Hematopoietic multipotent progenitor cell (in vitro differentiated cells): ENCODE results near the gene KIAA1614. TPM values are rescaled to one million over a fixed set of nuclear protein-coding genes. Genes with fewer than 3 reads are reported as not detected.

ENCODE experiments used
- DNase-seq, 3 donors: peaks; one replicate each; pipeline ENCODE4 v3.0.0-alpha.2; 2011 to 2015; ENCODE audit warnings: low read depth in 2 of 3, low spot score in 2 of 3
- total RNA-seq: library from RNA; depleted of rRNA; stranded (reverse); fragments of >200 nt; gene quantifications from one replicate; pipeline ENCODE4 v1.2.3, GENCODE V29; 2012

The KIAA1614 gene
- total RNA-seq, 1 donor = 0.81 TPM

DNA sequence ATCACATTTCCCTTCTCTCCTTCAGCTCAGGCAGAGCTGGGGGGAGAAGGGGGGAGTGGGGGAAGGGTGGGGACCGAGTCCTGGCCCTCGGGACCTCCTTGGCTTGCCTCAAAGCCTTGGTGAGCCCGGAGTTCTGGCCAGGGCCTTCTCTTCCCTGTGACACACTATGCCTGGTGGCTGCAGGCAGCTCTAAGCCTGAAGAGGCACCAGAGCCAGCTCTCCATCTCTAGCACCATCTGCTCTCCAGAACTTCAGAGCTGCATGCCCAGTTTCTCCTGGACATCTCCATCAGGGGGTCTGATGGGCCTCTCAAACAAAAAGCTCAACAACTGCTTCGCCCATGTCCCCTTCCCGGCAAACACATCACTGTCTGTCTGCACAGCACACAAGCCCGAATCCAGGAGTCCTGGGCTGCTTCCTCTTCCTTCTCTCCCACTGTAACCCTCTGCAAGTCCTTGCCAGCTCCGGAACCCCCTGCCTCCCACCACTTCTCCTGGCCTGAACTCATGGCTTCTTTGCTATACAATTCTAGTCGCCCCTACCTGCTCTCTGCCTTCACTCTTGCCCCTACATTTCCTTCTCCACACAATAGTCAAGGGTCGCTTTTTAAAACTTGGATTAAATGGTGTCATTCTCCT is 26.5 kb downstream of the KIAA1614 start:
- DNase-seq = no peak

DNA sequence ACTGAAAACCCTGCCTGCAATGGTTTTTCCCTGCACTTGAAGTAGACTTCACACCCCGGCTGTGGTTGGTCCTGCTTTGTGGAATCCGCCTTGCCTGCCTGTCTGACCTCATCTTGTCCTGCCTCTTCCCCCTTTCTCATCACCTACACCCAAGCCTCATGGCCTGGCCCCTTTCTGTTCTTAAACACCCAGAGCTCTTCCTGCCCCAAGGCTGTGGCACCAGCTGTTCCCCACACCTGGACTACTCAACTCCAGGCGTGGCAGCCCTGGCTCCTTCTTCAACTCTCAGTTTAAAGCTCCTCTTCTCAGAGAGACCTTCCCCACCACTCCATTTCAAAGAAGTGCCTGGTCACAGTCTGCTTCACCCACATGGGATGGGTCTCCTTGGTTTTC is 27.0 kb downstream of the KIAA1614 start:
- DNase-seq = no peak

DNA sequence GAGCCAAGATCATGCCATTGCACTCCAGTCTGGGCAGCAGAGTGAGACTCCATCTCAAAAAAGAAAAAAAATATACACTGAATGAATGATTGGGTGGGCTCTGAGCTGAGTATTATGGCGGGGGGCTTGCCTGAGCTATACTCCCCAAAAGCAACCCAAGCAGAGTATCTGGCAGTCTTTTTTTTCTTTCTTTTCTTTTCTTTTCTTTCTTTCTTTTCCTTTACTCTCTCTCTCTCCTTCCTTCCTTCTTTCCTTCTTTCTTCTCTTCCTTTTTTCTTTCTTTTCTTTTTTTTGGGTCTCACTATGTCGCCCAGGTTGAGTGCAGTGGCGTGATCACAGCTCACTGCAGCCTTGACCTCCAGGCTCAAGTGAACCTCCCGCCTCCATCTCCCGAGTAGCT is 27.7 kb downstream of the KIAA1614 start:
- no peak for DNase-seq

DNA sequence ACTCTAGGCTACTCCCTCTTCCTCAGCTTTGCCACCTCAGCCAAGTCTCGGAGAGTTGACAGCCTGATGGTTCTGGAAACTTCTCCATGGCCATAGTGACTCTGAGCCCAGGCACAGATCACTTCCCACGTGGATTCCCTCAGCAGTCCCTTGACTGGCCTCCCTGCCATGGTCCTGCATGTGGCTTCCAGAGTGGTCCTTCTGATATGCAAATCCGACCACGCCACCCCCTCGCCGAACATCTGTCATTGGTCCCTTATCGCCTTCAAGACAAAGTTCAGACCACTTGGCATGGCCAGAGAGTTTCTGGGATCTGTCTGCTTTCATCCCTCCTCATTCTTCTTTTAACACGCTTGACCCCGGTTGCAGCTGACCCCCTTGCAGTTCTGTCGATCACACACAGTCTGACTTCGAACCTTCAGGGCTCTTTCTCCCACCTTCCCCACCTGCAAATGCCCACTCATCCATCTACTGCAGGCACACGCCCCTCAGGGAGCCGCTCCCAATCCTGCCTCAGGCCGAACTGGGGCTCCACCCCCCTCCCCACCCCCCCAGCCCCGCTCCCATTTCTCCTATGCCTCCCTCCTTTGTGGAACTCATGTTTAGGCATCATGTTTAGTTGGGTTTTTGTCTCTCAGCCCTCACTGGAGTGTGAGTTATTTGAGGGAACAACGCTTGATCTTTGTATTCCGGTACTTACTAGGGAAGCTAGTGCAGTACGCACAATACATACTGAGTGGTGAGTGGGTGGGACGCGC is 29.0 kb downstream of the KIAA1614 start:
- DNase-seq = no peak

DNA sequence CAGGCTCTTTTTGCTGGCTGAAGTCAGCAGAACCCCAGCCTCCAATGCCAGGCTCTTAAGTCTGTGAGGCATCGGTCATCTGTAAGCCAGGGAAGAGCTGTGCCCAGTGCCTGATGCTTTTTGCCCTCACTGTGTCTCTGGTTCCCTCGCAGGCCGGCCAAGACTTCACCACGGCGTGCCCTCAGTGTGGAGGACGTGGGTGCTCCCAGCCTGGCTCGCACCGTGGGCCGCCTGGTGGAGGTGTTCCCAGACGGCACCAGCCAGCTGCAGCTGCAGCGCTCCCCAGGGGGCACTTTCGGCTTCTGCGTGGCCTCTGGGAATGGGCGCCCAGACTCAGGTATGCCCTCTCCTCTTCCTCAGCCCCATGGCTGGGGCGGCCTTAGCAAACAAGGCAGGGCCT is 32.5 kb downstream of the KIAA1614 start:
- DNase-seq = no peak

DNA sequence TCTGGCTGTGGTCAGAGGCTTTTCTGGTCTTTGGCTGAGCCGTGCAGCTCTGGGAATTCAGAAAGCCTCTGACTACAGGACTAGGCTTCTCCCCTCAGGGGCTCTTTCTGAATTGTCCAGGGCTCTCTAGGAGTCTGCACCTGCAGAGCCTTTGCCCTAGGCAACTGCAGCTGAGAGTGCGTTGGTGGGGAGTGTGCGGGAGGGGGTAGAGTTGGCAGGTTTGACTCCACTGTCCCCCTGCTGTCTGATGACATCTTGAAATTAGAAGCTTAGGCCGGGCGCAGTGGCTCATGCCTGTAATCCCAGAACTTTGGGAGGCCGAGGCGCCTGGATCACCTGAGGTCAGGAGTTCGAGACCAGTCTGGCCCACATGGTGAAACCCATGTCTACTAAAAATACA is 32.9 kb downstream of the KIAA1614 start:
- no peak for DNase-seq

DNA sequence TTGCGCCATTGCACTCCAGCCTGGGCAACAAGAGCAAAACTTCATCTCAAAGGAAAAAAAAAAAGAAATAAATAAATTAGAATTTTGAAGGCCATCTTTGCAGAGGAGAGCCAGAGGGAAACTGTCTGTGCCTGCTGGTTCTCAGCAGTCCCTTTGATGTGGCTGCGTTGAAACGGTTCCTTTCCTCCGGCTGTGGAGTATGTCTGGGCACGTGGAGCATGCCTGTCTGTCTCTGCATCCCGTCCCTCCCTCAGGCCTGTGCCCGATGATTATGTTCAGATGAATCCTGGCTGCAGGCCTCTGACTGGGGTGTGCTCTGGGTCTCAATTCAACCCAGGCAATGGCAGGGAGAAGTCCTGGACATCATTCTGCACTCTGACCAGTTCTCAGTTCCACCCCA is 33.4 kb downstream of the KIAA1614 start:
- no peak for DNase-seq

DNA sequence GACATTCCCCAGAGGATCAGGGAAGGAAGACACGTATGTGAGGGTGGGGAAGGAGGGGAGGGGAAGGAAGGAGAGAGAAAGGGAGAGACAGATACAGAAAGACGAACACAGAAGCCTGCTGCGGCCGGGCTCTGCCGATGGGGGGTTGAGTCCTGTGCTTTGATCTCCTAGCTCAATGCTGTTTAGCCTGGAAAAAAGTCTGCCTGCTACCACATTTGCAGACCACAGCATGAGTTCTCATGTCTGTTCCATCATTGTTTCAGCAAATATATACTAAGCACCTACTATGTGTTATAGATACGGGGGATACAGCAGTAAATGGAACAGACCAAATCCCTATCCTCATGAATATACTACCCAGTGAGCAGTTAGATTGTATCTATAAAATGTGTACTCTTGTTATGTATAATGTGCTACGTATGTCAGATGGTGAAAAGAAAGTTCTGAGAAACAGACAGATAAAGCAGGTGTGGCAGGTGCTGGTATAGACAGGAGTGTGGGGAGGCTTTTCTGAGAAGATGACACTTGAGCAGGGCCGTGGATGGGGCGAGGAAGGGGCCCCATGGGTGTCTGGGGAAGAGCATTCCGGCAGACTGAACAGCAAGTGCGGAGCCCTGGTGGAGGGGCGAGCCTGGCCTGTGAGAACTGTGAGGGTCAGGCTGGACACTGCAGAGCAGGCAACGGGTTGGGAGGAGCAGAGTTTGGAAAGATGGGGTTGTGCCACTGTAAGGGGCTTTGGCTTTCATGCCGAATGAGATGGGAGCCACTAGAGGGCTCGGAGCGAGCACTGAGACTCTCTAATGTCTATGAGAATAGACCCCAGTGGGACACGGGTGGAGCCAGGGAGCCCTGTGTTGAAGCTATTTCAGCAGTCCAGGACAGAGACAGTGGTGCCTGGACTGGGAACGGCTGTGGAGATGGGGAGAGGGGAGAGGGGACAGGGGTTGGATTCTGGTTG is 34.1 kb downstream of the KIAA1614 start:
- DNase-seq = no peak

DNA sequence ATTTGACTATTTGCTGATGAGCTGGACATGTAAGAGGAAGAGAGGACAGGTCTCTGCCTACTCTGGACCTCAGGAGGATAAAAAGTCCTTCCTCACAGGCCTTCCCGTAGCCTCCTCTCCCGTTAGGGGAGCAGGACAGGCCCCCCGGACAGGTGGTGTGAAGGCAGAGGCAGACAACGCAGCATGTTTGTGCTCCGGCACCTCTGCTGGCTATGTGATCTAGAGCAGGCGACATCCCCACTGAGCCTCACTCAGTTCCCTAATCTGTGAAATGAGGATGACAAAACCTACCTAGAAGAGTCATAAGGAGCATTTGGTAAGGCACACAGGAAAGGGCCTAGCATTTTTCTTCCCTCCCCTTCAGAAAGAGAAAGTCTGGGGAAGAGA is 34.8 kb downstream of the KIAA1614 start:
- no peak for DNase-seq

DNA sequence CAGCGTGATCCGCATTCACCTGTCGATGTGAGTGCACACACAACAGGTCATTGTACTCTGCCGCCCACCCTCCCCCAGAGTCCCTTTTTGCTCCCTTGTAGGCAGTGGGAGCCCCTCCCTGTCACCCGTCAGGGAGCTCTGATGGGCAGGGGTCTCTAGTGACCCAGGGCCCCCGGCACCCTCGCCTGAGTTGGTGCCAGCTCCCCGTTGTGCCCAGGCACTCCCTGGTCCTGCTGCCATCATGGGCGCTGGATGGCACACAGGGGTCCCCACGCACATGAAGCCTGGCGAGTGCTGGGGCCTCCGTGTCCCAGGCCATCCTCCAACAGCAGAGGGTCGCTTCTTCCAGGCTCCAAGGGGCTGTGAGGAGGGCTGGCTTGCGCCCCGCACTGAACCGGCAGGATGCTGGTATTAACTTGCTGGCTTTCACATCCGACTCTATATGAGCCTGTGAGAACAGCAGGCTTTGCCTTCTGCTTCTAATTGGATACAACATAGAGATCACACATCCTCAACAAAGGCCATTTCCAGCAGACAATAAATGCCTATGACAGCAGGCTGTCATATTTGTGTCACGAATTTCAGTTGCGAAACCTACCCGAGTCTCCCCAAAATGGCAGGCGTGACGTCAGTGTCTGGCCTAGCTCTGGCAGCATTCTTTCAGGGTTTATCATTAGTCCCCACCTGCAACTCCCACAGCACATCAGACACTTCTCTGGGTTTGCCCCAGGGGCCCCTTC is 35.4 kb downstream of the KIAA1614 start:
- DNase-seq = no peak

DNA sequence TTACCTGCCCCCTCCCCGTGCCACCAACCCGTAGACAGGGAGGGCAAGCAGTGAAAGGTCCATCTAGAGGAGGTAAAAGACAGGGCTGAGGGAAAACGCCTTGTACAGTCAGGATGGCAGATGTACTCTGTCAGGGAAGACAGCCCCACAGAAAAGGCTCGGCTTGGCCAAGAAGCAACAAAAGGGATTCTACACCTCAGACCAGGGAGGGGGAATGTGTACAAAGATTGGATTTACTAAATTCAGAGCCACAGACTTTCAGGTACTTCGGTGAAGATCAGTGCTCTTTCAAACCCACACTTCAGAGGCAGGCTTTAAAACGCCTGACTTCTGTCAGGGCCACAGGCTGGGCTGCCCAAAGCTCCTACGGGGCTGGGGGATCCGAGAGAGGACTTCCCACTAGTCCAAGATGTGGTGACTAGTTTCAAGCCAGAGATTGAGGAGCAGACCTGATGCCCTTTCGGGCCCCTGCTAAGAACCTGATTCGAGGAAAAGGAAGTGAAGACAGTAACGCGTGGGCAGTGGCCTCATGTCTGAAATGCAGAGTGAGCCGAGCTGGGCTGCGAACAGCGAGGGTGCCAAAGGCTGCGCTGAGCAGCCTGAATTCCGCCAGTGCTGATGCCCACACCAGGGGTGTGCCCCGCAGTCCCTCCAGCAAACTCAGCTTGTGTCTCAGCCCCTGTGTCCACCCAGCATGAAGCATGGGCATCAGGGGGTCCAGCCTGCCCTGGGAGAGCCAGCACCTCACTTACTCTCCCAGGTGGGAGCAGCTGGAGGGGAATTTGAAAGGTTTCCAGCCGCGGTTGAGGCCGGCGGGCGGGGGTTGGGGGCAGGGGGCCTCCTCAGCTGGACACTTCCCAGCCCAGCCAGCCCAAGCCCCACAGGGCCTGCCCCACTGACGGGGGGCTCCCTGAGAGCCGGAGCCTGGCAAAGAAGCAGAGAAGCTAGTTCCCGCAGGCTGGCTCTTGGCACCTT is 36.2 kb downstream of the KIAA1614 start:
- DNase-seq = no peak

DNA sequence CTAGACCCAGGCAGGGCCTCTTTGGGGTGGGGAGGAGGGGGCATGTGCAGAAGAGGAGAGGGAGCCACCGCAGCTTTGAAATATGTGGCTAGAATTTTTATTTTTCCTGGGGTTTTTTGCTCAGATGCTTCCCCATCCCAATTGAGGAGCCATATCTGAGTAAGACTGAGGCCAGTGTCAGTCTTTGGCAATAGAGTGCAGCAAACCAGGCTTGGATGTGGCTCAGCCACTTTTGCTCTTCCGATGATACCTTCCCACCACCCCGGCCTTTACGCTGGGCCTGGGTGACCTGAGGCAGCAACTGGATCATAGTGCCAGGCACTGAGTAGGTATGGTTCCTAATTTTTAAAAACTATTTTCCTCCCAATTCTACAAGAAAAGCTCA is 36.9 kb downstream of the KIAA1614 start:
- no peak for DNase-seq

DNA sequence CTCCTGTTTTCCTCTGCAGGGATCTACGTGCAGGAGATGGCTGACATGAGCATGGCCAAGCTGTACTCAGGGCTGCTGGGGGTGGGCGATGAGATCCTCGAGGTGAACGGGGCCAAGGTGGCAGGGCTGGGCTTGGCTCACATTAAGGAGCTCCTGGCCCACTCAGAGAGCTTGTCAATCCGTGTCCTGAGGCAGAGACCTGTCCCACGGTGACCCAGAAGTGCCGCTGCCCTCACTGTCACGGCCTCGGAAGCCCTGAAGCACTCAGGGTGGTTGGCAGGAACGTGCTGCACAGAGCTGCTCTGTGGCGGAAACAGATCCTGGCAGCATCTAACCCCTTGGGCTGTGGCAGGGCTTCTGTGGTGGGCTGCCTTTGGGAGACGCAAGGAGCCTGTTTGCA is 37.6 kb downstream of the KIAA1614 start:
- DNase-seq = no peak

DNA sequence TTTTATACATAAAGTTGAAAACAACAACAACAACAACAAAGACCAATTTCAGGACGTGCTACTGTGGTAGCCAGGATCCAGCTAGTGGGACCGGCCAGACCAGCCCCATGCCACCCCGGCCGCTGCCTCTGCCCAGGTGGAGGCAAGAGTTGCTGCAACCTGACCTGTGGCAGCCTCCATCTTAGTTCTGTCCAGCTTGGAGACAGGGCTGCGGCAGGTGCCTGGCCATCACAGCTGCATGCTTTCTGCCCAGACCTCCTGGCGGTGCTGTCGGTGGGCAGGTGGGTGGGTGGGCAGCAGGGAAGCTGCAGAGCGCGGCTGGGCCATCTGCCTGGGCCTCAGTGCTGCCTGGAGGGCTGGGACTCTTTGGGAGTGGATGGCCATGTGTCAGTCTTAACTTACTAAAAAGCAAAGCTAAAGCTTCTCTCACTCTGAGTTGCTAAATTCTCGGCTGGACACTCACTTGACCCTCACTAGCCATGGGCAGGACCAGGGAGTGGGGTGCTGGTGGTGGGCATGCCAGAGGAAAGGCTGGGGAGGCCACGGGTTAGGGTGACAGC is 38.6 kb downstream of the KIAA1614 start:
- no peak for DNase-seq

DNA sequence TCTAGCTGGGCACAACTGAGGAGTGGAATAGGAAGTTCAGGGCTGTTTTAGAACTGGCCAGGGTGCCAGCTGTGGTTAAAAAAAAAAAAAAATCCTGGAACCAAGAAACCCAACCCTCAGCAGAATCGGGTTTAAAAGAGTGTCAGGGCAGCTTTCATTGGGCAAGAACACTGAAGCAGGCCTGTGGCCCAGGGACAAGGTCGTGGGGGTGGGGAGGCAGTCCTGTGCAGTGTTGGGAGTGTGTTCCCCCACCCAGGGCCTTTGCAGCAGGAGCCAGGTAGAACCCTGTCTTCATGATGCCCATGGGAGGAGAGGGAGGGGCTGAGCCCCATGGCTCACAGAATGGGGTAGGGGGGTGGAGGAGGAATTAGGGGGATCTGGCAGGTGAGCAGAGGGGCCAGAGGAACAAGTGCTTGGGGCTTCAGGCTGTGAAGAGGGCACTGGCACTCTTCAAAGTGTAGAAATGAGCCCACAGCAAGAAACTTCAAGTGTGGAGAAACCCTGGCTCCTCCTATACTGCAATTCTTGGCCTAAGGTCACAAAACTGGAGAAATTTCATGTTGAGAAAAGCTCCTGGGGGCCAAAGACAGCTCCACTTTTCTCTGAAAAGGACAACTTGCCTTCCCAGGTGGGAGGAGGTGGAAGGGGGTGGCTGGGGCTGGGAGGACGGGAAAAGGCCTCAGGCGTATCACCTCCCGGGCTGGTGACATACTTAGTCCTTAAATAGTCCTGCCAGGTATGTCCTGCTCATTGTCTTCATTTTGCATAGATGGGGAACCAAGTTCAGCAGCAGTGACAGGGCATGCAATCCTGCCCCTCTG is 39.3 kb downstream of the KIAA1614 start:
- no peak for DNase-seq

DNA sequence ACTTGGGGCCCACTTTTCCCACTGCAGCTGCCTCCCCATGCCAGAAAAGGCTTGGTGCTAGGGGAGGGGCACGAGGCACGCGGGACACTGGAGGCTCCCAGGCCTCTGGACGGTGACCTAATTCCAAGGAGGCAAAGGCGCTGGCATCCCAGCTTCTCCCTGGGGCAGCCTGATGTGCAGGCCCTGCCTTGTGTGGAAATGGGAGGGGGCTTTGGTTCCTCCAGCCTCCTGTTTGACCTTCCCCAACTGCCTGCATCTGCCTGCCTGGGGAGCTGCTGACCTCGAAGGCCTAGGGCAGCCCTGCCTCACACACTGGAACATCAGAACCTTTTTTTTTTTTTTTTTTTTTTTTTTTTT is 39.9 kb downstream of the KIAA1614 start:
- DNase-seq = no peak

DNA sequence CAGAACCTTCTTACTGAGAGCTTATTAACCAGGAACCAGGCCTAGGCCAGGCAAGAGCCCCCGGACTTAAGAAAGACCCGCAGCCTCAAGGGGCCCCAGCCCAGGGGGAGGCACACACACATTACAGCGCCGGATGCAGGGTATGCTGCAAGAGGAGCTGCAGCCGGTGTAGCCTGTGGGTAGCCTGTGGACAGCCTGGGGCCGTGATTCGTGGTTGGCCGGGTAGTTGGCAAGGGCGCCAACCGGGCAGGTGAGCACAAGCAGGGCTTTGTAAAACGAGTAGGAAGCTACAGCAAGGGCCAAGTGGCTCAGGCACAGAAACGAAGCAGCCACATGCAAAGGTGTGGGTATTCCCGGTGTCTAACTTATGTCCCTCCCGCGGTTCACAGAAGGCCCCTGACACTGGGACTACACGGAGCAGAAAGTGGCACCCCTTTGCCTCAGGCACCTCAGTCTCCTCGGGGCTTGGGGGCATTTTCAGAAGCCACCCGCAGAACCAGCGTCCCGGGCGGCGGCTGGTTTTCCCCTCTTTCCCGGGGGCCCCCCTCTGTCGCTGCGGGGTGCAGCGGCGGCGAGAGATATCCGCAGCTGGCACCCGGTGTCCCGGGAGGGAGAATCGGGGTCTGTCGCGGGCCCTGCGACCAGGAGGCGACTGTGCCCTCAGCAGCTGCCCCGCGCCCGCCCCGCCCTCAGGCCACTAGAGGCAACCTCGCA is 40.8 kb downstream of the KIAA1614 start:
- DNase-seq = peak in 1 of 3 donors; percentile 22
